Measurements from ENCODE around the gene ABCC6. TPM values are rescaled to one million over a fixed set of nuclear protein-coding genes. Genes with fewer than 3 reads are reported as not detected.
"Not testable (repeated sequence)": the region's sequence is repeated elsewhere in the genome, so short reads cannot be mapped to it uniquely, and the experiment has no call there.

Gene ABCC6
- total RNA-seq, 1 experiment from 2014 or later = not detected

- Histone ChIP-seq H3K27ac (ENCODE audit: low read length) (no peak overlapping the region), H3K4me2 (ENCODE audit: low read depth, low read length, poor library complexity, severe bottlenecking) (no peak overlapping the region), H4K20me1 (ENCODE audit: insufficient read depth, low read depth, low read length) (no peaks in the 10 kb centered on the region; the same call in 1 of the 2 replicates), H3K9me3 (ENCODE audit: low read length) (no peaks in the 10 kb centered on the region), H2AFZ (ENCODE audit: low read length) (no peak overlapping the region), H3K27me3 (ENCODE audit: low read length) (no peaks in the 10 kb centered on the region), H3K4me1 (ENCODE audit: low read length) (no peaks in the 10 kb centered on the region), H3K79me2 (ENCODE audit: low read length) (no peaks in the 10 kb centered on the region), H3K4me3 (ENCODE audit: low read length) (no peak overlapping the region), H3K9ac (ENCODE audit: low read length) (no peak overlapping the region), H3K9me2 (replicated peaks; ENCODE audit: insufficient read depth, low read length) (no peaks in the 10 kb centered on the region), H3K36me3 (ENCODE audit: insufficient read depth, low read length) (no peaks in the 10 kb centered on the region)
- DNase-seq = no peak
These were observed 72.5 kb downstream of the ABCC6 start for GRCh38 chr16:16150878-16151152.

GRCh38 chr16:16150117-16150877 lies 73.0 kb downstream of the ABCC6 start:
- Histone ChIP-seq H3K9ac (ENCODE audit: low read length) (no peak overlapping the region), H3K9me3 (ENCODE audit: low read length) (no peaks in the 10 kb centered on the region), H3K4me2 (ENCODE audit: low read depth, low read length, poor library complexity, severe bottlenecking) (no peak overlapping the region), H3K36me3 (ENCODE audit: insufficient read depth, low read length) (no peaks in the 10 kb centered on the region), H3K79me2 (ENCODE audit: low read length) (no peaks in the 10 kb centered on the region), H2AFZ (ENCODE audit: low read length) (no peak overlapping the region), H3K9me2 (replicated peaks; ENCODE audit: insufficient read depth, low read length) (no peaks in the 10 kb centered on the region), H3K27ac (ENCODE audit: low read length) (no peak overlapping the region), H4K20me1 (ENCODE audit: insufficient read depth, low read depth, low read length) (no peaks in the 10 kb centered on the region; the same call in 1 of the 2 replicates), H3K27me3 (ENCODE audit: low read length) (no peaks in the 10 kb centered on the region), H3K4me1 (ENCODE audit: low read length) (no peaks in the 10 kb centered on the region), H3K4me3 (ENCODE audit: low read length) (no peak overlapping the region)
- DNase-seq = no peak

GRCh38 chr16:16149710-16150116 lies 73.6 kb downstream of the ABCC6 start:
- no peaks in the 10 kb centered on the region for H3K27me3 ChIP-seq (ENCODE audit: low read length)
- H3K4me3 ChIP-seq (ENCODE audit: low read length) = no peak overlapping the region
- H3K9me2 ChIP-seq (replicated peaks; ENCODE audit: insufficient read depth, low read length) = no peaks in the 10 kb centered on the region
- H3K36me3 ChIP-seq (ENCODE audit: insufficient read depth, low read length) = no peaks in the 10 kb centered on the region
- H2AFZ ChIP-seq (ENCODE audit: low read length) = no peak overlapping the region
- no peaks in the 10 kb centered on the region; the same call in 1 of the 2 replicates for H4K20me1 ChIP-seq (ENCODE audit: insufficient read depth, low read depth, low read length)
- no peak overlapping the region for H3K9ac ChIP-seq (ENCODE audit: low read length)
- H3K79me2 ChIP-seq (ENCODE audit: low read length) = no peaks in the 10 kb centered on the region
- H3K27ac ChIP-seq (ENCODE audit: low read length) = no peak overlapping the region
- H3K4me1 ChIP-seq (ENCODE audit: low read length) = no peaks in the 10 kb centered on the region
- H3K9me3 ChIP-seq (ENCODE audit: low read length) = no peaks in the 10 kb centered on the region
- DNase-seq = no peak
- H3K4me2 ChIP-seq (ENCODE audit: low read depth, low read length, poor library complexity, severe bottlenecking) = no peak overlapping the region

GRCh38 chr16:16148755-16149154 lies 74.5 kb downstream of the ABCC6 start:
- Histone ChIP-seq H3K79me2 (ENCODE audit: low read length) (no peaks in the 10 kb centered on the region), H3K27ac (ENCODE audit: low read length) (no peak overlapping the region), H3K27me3 (ENCODE audit: low read length) (no peaks in the 10 kb centered on the region), H4K20me1 (ENCODE audit: insufficient read depth, low read depth, low read length) (no peaks in the 10 kb centered on the region; the same call in 1 of the 2 replicates), H3K9me3 (ENCODE audit: low read length) (no peaks in the 10 kb centered on the region), H3K9ac (ENCODE audit: low read length) (no peak overlapping the region), H3K4me1 (ENCODE audit: low read length) (no peaks in the 10 kb centered on the region), H3K4me2 (ENCODE audit: low read depth, low read length, poor library complexity, severe bottlenecking) (no peak overlapping the region), H3K36me3 (ENCODE audit: insufficient read depth, low read length) (peaks cover 5% of the 10 kb centered on the region; the same call in 1 of the 2 replicates), H2AFZ (ENCODE audit: low read length) (no peak overlapping the region), H3K9me2 (replicated peaks; ENCODE audit: insufficient read depth, low read length) (no peaks in the 10 kb centered on the region), H3K4me3 (ENCODE audit: low read length) (no peak overlapping the region)
- no peak for DNase-seq

DNA sequence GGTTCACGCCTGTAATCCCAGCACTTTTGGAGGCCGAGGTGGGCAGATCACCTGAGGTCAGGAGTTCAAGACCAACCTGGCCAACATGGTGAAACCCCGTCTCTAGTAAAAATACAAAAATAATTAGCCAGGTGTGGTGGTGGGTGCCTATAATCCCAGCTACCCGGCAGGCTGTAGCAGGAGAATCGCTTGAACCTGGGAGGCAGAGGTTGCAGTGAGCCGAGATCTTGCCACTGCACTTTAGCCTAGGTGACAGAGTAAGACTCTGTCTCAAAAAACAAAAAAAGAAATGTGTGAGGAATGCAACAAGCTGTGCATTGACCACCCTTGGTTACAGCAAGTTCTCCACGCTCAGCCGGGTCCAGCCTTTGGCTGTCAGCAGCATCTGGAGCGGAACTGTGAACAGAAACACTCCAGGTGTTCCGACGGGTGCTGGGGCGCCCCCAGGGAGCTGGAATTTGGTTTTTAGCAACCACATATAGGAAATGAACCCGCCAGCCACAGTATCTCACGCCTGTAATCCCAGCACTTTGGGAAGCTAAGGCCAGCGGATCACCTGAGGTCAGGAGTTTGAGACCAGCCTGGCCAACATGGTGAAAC lies 75.2 kb downstream of the ABCC6 start:
- H3K27me3 ChIP-seq (ENCODE audit: low read length); H4K20me1 ChIP-seq (ENCODE audit: insufficient read depth, low read depth, low read length); H2AFZ ChIP-seq (ENCODE audit: low read length); H3K9me3 ChIP-seq (ENCODE audit: low read length); H3K4me3 ChIP-seq (ENCODE audit: low read length); H3K27ac ChIP-seq (ENCODE audit: low read length); H3K9me2 ChIP-seq (replicated peaks; ENCODE audit: insufficient read depth, low read length); H3K4me2 ChIP-seq (ENCODE audit: low read depth, low read length, poor library complexity, severe bottlenecking); H3K9ac ChIP-seq (ENCODE audit: low read length); H3K4me1 ChIP-seq (ENCODE audit: low read length); H3K79me2 ChIP-seq (ENCODE audit: low read length); H3K36me3 ChIP-seq (ENCODE audit: insufficient read depth, low read length); DNase-seq: not testable (repeated sequence)

DNA sequence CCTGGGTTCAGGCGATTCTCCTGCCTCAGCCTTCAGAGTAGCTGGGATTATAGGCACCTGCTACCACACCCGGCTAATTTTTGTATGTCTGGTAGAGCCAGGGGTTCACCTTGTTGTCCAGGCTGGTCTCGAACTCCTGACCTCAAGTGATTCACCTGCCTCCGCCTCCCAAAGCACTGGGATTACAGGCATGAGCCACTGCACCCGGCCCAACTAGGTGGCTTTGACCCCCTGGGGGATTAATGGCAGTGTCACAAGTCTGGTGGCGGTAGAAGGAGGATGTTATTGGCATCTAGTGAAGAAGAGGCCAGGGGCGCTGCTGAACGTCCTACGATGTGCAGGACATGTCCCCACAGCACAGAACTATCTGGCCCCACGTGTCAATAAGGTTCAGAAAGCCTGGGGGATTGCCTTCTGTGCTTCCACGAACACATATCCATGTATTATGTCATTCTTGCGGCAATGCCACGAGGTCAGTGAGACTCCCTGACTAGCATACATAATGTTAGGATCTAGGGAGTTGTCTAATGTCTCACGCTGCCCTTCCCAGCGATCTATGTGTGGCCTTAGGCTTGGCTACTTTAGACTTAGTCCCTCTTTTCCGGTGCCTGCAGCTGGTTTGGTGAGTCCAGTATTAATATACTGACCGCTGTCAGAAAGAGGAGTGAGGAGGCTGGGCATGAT lies 75.8 kb downstream of the ABCC6 start:
- Histone ChIP-seq H3K9me2 (replicated peaks; ENCODE audit: insufficient read depth, low read length) (no peaks in the 10 kb centered on the region), H3K4me1 (ENCODE audit: low read length) (no peaks in the 10 kb centered on the region), H3K27ac (ENCODE audit: low read length) (no peak overlapping the region), H3K9ac (ENCODE audit: low read length) (no peak overlapping the region), H3K9me3 (ENCODE audit: low read length) (no peaks in the 10 kb centered on the region), H3K4me2 (ENCODE audit: low read depth, low read length, poor library complexity, severe bottlenecking) (no peak overlapping the region), H3K27me3 (ENCODE audit: low read length) (no peaks in the 10 kb centered on the region), H3K4me3 (ENCODE audit: low read length) (no peak overlapping the region), H2AFZ (ENCODE audit: low read length) (no peak overlapping the region), H3K79me2 (ENCODE audit: low read length) (no peaks in the 10 kb centered on the region), H3K36me3 (ENCODE audit: insufficient read depth, low read length) (peaks cover 7% of the 10 kb centered on the region; the same call in 1 of the 2 replicates), H4K20me1 (ENCODE audit: insufficient read depth, low read depth, low read length) (no peaks in the 10 kb centered on the region; the same call in 1 of the 2 replicates)
- DNase-seq = no peak

DNA sequence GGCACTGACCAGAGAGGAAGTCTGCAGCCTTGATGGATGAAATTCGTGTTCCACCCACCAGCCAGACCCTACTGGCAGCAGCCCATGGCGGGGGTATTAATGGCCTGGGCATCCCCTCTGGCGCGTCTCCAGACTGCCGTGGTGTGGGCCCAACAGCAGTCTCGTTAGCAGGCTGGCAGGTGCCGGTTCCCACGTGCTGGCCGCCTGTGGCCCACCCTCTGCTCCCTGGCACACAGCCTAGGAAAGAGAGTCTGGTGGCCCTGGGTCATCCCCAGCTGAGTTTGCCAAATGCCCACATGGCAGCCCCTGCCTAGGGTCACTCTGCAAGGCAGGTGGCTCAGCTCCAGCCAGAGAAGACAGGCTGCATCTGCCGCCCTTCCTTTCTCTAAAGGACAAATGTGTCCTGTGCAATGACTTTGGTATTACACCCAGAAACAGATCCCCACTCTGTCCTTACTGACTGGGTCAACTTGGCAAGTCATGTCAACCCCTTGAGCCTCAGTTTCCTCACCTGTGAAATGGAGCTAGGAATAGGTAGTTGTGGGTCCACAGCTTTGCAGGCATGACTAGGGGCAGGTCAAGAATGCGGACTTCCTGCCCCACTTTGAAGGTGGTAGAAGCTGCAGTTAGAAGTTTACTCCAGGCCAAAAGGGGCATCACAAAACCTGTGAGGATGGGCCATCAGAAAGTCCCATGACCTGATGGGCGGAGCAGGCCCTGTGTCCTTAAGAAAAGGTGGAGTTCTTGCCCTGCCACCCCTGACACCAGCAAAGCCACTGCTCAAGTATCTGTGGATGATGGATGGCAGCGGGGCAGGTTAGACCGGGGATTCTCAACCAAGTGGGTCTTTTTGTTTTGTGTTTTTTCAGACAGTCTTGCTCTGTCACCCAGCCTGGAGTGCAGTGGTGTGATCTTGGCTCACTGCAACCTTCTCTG lies 76.6 kb downstream of the ABCC6 start:
- Histone ChIP-seq H3K4me2 (ENCODE audit: low read depth, low read length, poor library complexity, severe bottlenecking) (no peak overlapping the region), H2AFZ (ENCODE audit: low read length) (no peak overlapping the region), H4K20me1 (ENCODE audit: insufficient read depth, low read depth, low read length) (no peaks in the 10 kb centered on the region; the same call in 1 of the 2 replicates), H3K4me1 (ENCODE audit: low read length) (no peaks in the 10 kb centered on the region), H3K27me3 (ENCODE audit: low read length) (no peaks in the 10 kb centered on the region), H3K36me3 (ENCODE audit: insufficient read depth, low read length) (peaks cover 8% of the 10 kb centered on the region), H3K9me2 (replicated peaks; ENCODE audit: insufficient read depth, low read length) (no peaks in the 10 kb centered on the region), H3K4me3 (ENCODE audit: low read length) (no peak overlapping the region), H3K79me2 (ENCODE audit: low read length) (no peaks in the 10 kb centered on the region), H3K9ac (ENCODE audit: low read length) (no peak overlapping the region), H3K27ac (ENCODE audit: low read length) (no peak overlapping the region), H3K9me3 (ENCODE audit: low read length) (no peaks in the 10 kb centered on the region)
- no peak for DNase-seq

Data from Karpas-422 (cell line).